HS-27A (cell line): Measurements from ENCODE around the gene GDAP2.
"Not testable (repeated sequence)": the region's sequence is repeated elsewhere in the genome, so short reads cannot be mapped to it uniquely, and the experiment has no call there.

Experiments used
- DNase-seq: peaks from one replicate; pipeline ENCODE4 v3.0.0-alpha.2; 2012; ENCODE audit warnings: low read depth, missing footprints

Gene GDAP2

GRCh38 chr1:117899801-117900200 is 29.6 kb downstream of the GDAP2 start:
- DNase-seq = no peak

- DNase-seq = no peak
Measured at GRCh38 chr1:117897551-117897950, 31.9 kb downstream of the GDAP2 start.

GRCh38 chr1:117895482-117896114 is 33.8 kb downstream of the GDAP2 start:
- peak; percentile 79 for DNase-seq

- DNase-seq = no peak
Measured at GRCh38 chr1:117894078-117894477, 35.3 kb downstream of the GDAP2 start.

GRCh38 chr1:117892512-117892911 is 36.9 kb downstream of the GDAP2 start:
- DNase-seq = no peak

GRCh38 chr1:117890452-117890851 is 39.0 kb downstream of the GDAP2 start:
- no peak for DNase-seq

GRCh38 chr1:117886101-117886795 is 43.2 kb downstream of the GDAP2 start:
- peak; percentile 59 for DNase-seq

- no peak for DNase-seq
Measured at GRCh38 chr1:117883616-117884015, 45.8 kb downstream of the GDAP2 start.

- no peak for DNase-seq
Measured at GRCh38 chr1:117879284-117879683, 50.1 kb downstream of the GDAP2 start.

- no peak for DNase-seq
Measured at GRCh38 chr1:117877823-117878222, 51.6 kb downstream of the GDAP2 start.

GRCh38 chr1:117871013-117871412 is 58.4 kb downstream of the GDAP2 start:
- no peak for DNase-seq

GRCh38 chr1:117861694-117862093 is 67.7 kb downstream of the GDAP2 start:
- DNase-seq = no peak

GRCh38 chr1:117860896-117861610 is 68.4 kb downstream of the GDAP2 start:
- DNase-seq = no peak

GRCh38 chr1:117859901-117860300 is 69.5 kb downstream of the GDAP2 start:
- no peak for DNase-seq

- no peak for DNase-seq
Measured at GRCh38 chr1:117857418-117857817, 72.0 kb downstream of the GDAP2 start.

- DNase-seq = no peak
Measured at GRCh38 chr1:117852853-117853553, 76.4 kb downstream of the GDAP2 start.

- no peak for DNase-seq
Measured at GRCh38 chr1:117851687-117852086, 77.7 kb downstream of the GDAP2 start.

GRCh38 chr1:117846674-117847425 is 82.6 kb downstream of the GDAP2 start:
- no peak for DNase-seq

- not testable (repeated sequence) for DNase-seq
Measured at GRCh38 chr1:117844478-117844877, 84.9 kb downstream of the GDAP2 start.

- DNase-seq = no peak
Measured at GRCh38 chr1:117843791-117844190, 85.6 kb downstream of the GDAP2 start.

GRCh38 chr1:117842408-117843170 is 86.8 kb downstream of the GDAP2 start:
- peak; percentile 92 for DNase-seq
